ENCODE results near the gene BORCS5. TPM values are rescaled to one million over a fixed set of nuclear protein-coding genes. Genes with fewer than 3 reads are reported as not detected.

The BORCS5 gene
- total RNA-seq, 1 donor from 2014 or later, result 12.7 TPM

- TF ChIP-seq CTCF (IDR thresholded peaks at IDR 0.05; ENCODE audit: insufficient read depth, low read length, poor library complexity, severe bottlenecking), result no peak
- no peaks in the 10 kb centered on the region for H3K36me3 ChIP-seq (ENCODE audit: control insufficient read depth, insufficient read depth, low read length)
- H3K4me3 ChIP-seq (ENCODE audit: low read depth, low read length), result no peak overlapping the region
- DNase-seq (ENCODE audit: low read depth), result no peak
- H3K27me3 ChIP-seq (ENCODE audit: control insufficient read depth, insufficient read depth, low read length), result no peaks in the 10 kb centered on the region
These were observed 43.0 kb downstream of the BORCS5 start for GRCh38 chr12:12399776-12400305.

- Histone ChIP-seq H3K4me3 (ENCODE audit: low read depth, low read length) (no peak overlapping the region), H3K36me3 (ENCODE audit: control insufficient read depth, insufficient read depth, low read length) (no peaks in the 10 kb centered on the region), H3K27me3 (ENCODE audit: control insufficient read depth, insufficient read depth, low read length) (no peaks in the 10 kb centered on the region)
- no peak for TF ChIP-seq CTCF (IDR thresholded peaks at IDR 0.05; ENCODE audit: insufficient read depth, low read length, poor library complexity, severe bottlenecking)
- no peak for DNase-seq (ENCODE audit: low read depth)
These were observed 43.9 kb downstream of the BORCS5 start for GRCh38 chr12:12400793-12401192.

GRCh38 chr12:12403264-12404248 lies 46.7 kb downstream of the BORCS5 start:
- Histone ChIP-seq H3K4me3 (ENCODE audit: low read depth, low read length) (no peak overlapping the region), H3K27me3 (ENCODE audit: control insufficient read depth, insufficient read depth, low read length) (no peaks in the 10 kb centered on the region), H3K36me3 (ENCODE audit: control insufficient read depth, insufficient read depth, low read length) (no peaks in the 10 kb centered on the region)
- DNase-seq (ENCODE audit: low read depth), result no peak
- TF ChIP-seq CTCF (IDR thresholded peaks at IDR 0.05; ENCODE audit: insufficient read depth, low read length, poor library complexity, severe bottlenecking), result no peak

- Histone ChIP-seq H3K36me3 (ENCODE audit: control insufficient read depth, insufficient read depth, low read length) (no peaks in the 10 kb centered on the region), H3K4me3 (ENCODE audit: low read depth, low read length) (no peak overlapping the region), H3K27me3 (ENCODE audit: control insufficient read depth, insufficient read depth, low read length) (no peaks in the 10 kb centered on the region)
- no peak for DNase-seq (ENCODE audit: low read depth)
- no peak for TF ChIP-seq CTCF (IDR thresholded peaks at IDR 0.05; ENCODE audit: insufficient read depth, low read length, poor library complexity, severe bottlenecking)
These were observed 47.4 kb downstream of the BORCS5 start for GRCh38 chr12:12404297-12404696.

GRCh38 chr12:12405882-12406281 lies 49.0 kb downstream of the BORCS5 start:
- no peak for DNase-seq (ENCODE audit: low read depth)
- Histone ChIP-seq H3K36me3 (ENCODE audit: control insufficient read depth, insufficient read depth, low read length) (no peaks in the 10 kb centered on the region), H3K4me3 (ENCODE audit: low read depth, low read length) (no peak overlapping the region), H3K27me3 (ENCODE audit: control insufficient read depth, insufficient read depth, low read length) (no peaks in the 10 kb centered on the region)
- TF ChIP-seq CTCF (IDR thresholded peaks at IDR 0.05; ENCODE audit: insufficient read depth, low read length, poor library complexity, severe bottlenecking), result no peak
